AG04450 (cell line): ENCODE measurements around the gene MFAP5. TPM values are rescaled to one million over a fixed set of nuclear protein-coding genes. Genes with fewer than 3 reads are reported as not detected.

Experiments
- CTCF ChIA-PET: fragments of 300-600, 350-600 bp; formaldehyde crosslinking; extraction: SDS; loops from one replicate; lab custom pipeline; 2022; ENCODE audit warnings: antibody characterized with exemption, inconsistent platforms; lab: Charles Lee
- POLR2A ChIA-PET: fragments of 350-600 bp; formaldehyde crosslinking; extraction: SDS; loops from one replicate; lab custom pipeline; 2021; ENCODE audit warnings: antibody characterized with exemption, inconsistent platforms; lab: Yijun Ruan, JAX
- DNase-seq: peaks from one replicate; pipeline ENCODE4 v3.0.0-alpha.2; 2011; ENCODE audit warnings: low read depth, low spot score
- H3K27ac ChIP-seq: one replicate; pipeline ENCODE4 v1.5.1; 2012; ENCODE audit warnings: low read depth, low read length, control low read depth
- H3K27me3 ChIP-seq: one replicate; pipeline ENCODE4 v1.6.0; 2012; ENCODE audit warnings: low read length; ENCODE audit not compliant: control insufficient read depth, insufficient read depth
- H3K4me3 ChIP-seq: 2 replicates; pipeline ENCODE4 v1.5.1; 2011; ENCODE audit warnings: mild to moderate bottlenecking, low read depth, low read length, control low read depth
- H3K9me3 ChIP-seq: 2 replicates; pipeline ENCODE4 v1.5.1; 2012; ENCODE audit warnings: low read length; ENCODE audit not compliant: control insufficient read depth, insufficient read depth
- CTCF ChIP-seq: IDR thresholded peaks from 2 replicates; pipeline ENCODE4 v1.5.1; 2011; ENCODE audit warnings: low read depth, low read length, control low read depth, inconsistent platforms
- polyA plus RNA-seq: library from polyadenylated mRNA; depleted of rRNA; stranded (reverse); fragments of >200 nt; gene quantifications from 2 replicates; pipeline ENCODE4 v1.2.3, GENCODE V29; 2011

MFAP5 gene
- polyA plus RNA-seq, 1 experiment, result 0.60 TPM

GRCh38 chr12:8644345-8645248 lies 18.0 kb downstream of the MFAP5 start:
- TF ChIP-seq CTCF, result no peak
- no peak overlapping the region for H3K27ac ChIP-seq
- ChIA-PET CTCF (interaction anchor here (1.2 to 1.5 kb wide), 2 partner anchors 13 to 216 kb away, joined by 4 to 7 read pairs; no protein-coding TSS in a partner anchor), POLR2A (interaction anchor here (0.5 kb wide), 1 partner anchor 14 kb away, joined by 3 read pairs; no protein-coding TSS in a partner anchor)
- no peak overlapping the region for H3K4me3 ChIP-seq
- no peak for DNase-seq
- no peaks in the 10 kb centered on the region for H3K9me3 ChIP-seq
- H3K27me3 ChIP-seq, result no peaks in the 10 kb centered on the region

- ChIA-PET POLR2A (no interaction called here), CTCF (interaction anchor here (0.6 to 1.6 kb wide), 3 partner anchors 12 to 248 kb away, joined by 4 to 5 read pairs (median 5); no protein-coding TSS in a partner anchor)
- no peaks in the 10 kb centered on the region for H3K9me3 ChIP-seq
- no peak overlapping the region for H3K27ac ChIP-seq
- TF ChIP-seq CTCF, result no peak
- no peaks in the 10 kb centered on the region for H3K27me3 ChIP-seq
- DNase-seq, result no peak
- no peak overlapping the region for H3K4me3 ChIP-seq
Measured at GRCh38 chr12:8642775-8643174, 19.9 kb downstream of the MFAP5 start.

- CTCF ChIA-PET, result interaction anchor here (1.0 kb wide), 1 partner anchor 98 kb away, joined by 3 read pairs; no protein-coding TSS in a partner anchor
- Histone ChIP-seq H3K9me3 (no peaks in the 10 kb centered on the region), H3K27me3 (no peaks in the 10 kb centered on the region), H3K4me3 (no peak overlapping the region), H3K27ac (no peak overlapping the region)
- no peak for DNase-seq
- TF ChIP-seq CTCF, result no peak
- POLR2A ChIA-PET, result no interaction called here
Measured at GRCh38 chr12:8639936-8640335, 22.7 kb downstream of the MFAP5 start.

- Histone ChIP-seq H3K9me3 (no peaks in the 10 kb centered on the region; the same call in 1 of the 2 replicates), H3K4me3 (no peak overlapping the region), H3K27ac (no peak overlapping the region), H3K27me3 (no peaks in the 10 kb centered on the region)
- CTCF ChIA-PET, result no interaction called here
- TF ChIP-seq CTCF, result no peak
- POLR2A ChIA-PET, result no interaction called here
- DNase-seq, result no peak
Measured at GRCh38 chr12:8638951-8639350, 23.7 kb downstream of the MFAP5 start.

- Histone ChIP-seq H3K27me3 (no peaks in the 10 kb centered on the region), H3K4me3 (no peak overlapping the region), H3K27ac (no peak overlapping the region), H3K9me3 (no peaks in the 10 kb centered on the region; the same call in 1 of the 2 replicates)
- ChIA-PET POLR2A (no interaction called here), CTCF (interaction anchor here (0.7 kb wide), 1 partner anchor 93 kb away, joined by 3 read pairs; no protein-coding TSS in a partner anchor)
- TF ChIP-seq CTCF, result no peak
- DNase-seq, result no peak
Measured at GRCh38 chr12:8637666-8638065, 25.0 kb downstream of the MFAP5 start.
